ENCODE measurements around the gene ABHD6.

Gene ABHD6

DNA sequence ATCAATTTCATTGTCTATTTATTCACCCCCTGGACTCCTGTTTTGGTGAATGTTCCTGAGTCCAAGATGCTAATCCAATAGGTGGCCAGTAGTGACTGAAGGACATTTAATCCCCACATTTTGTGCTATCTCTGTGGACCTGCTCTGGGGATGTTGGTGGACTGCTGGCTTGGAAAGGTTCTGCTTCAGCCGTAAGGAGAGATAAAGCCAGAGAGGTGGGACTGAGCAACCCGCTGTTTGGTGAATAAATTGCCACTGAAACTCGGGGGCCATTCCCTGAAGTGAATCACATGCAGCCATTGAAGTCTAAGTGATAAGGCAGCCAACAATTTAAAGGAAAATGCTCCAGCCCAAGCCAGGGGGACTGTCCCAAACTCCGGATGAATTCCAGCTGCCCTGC, 1.6 kb upstream of the ABHD6 start:
- Mint-ChIP-seq H3K36me3 (ENCODE audit: low read depth) (no peaks in the 10 kb centered on the region), H3K9me3 (no peaks in the 10 kb centered on the region), H3K27ac (no peak overlapping the region), H3K4me3 (peak overlapping the region; percentile 89), H3K4me1 (peaks cover 27% of the 10 kb centered on the region), H3K27me3 (ENCODE audit: low read depth, poor library complexity) (peaks cover 49% of the 10 kb centered on the region)
- no peak for DNase-seq
- TF ChIP-seq, protein P1, sequence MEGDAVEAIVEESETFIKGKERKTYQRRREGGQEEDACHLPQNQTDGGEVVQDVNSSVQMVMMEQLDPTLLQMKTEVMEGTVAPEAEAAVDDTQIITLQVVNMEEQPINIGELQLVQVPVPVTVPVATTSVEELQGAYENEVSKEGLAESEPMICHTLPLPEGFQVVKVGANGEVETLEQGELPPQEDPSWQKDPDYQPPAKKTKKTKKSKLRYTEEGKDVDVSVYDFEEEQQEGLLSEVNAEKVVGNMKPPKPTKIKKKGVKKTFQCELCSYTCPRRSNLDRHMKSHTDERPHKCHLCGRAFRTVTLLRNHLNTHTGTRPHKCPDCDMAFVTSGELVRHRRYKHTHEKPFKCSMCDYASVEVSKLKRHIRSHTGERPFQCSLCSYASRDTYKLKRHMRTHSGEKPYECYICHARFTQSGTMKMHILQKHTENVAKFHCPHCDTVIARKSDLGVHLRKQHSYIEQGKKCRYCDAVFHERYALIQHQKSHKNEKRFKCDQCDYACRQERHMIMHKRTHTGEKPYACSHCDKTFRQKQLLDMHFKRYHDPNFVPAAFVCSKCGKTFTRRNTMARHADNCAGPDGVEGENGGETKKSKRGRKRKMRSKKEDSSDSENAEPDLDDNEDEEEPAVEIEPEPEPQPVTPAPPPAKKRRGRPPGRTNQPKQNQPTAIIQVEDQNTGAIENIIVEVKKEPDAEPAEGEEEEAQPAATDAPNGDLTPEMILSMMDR (IDR thresholded peaks at IDR 0.05) = no peak

DNA sequence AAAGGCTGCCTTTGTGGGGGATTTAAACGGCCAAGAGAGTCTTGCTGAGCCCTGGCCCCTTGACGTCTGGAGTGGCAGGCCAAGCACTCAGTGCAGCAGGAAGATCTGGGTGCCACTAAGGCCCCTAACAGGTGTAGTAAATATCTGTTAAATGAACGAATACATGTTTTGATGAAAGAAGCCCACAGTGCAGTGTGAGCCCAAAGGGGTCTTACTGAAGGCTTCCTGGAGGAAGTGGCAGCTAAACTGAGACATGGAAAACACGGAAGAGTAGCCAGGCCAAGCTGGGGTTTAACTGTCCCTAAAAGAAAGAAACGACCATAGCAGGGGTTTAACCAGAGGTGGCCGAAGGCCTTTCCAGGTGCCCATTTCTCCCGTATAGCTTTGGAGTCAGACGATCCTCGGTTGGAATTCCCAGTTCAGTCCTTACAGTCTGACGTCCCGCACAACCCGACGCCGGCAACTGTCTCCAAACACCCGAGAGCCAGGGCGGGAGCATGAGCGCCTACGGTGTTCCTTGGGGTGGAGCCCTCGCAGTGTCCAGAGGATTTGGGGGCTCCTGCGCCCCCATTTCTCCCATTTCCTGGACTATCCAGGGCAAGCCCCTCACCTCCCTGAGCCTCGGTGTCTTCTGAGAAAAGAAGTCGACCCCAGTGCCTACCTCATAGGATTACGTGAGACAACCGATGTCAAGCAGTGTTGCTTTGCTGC, 910 bp upstream of the ABHD6 start:
- Mint-ChIP-seq H3K27me3 (ENCODE audit: low read depth, poor library complexity) (peaks cover 49% of the 10 kb centered on the region), H3K4me3 (peak overlapping the region; percentile 89), H3K27ac (no peak overlapping the region), H3K9me3 (no peaks in the 10 kb centered on the region), H3K4me1 (peaks cover 27% of the 10 kb centered on the region), H3K36me3 (ENCODE audit: low read depth) (no peaks in the 10 kb centered on the region)
- DNase-seq = no peak
- TF ChIP-seq, protein P1 (IDR thresholded peaks at IDR 0.05) = no peak

DNA sequence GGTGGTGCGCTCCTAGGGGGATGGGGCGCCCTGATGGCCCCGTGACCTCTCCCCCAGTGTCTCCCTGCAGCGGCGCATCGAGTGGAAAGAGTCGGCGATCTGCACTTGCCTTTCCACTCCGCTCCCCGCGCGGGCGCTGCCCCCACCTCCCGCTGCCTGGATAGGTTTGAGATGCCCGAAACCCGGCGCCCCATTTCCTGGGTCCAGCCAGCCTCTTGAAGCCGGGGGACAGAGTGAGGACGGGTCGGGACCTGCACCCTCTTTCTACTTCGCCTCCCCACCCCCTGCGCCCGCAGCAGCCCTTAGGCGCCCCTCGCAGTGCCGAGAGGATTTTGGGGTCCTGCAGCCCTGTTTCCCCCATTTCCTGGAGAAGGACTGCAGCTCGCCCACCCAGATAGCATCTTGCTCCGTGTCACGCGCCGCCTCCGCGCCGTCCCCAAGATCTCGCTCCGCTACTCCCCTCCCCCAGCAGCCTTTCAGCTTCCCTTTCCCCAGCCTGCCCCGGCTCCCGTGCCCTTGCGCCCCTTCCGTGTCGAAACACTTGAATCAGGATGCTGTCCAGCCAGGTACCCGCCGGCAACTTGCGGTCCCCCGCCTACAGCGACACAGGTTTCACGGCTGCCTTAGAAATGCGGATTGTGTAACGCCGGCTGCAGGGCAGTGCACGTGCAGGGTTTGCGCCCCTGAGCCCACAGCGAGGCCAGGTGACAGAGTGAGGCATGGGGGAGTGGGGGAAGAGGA, 519 bp downstream of the ABHD6 start:
- H3K4me1 Mint-ChIP-seq = peaks cover 27% of the 10 kb centered on the region
- H3K27me3 Mint-ChIP-seq (ENCODE audit: low read depth, poor library complexity) = peaks cover 43% of the 10 kb centered on the region
- no peak overlapping the region for H3K27ac Mint-ChIP-seq
- TF ChIP-seq, protein P1 (IDR thresholded peaks at IDR 0.05) = no peak
- H3K9me3 Mint-ChIP-seq = no peaks in the 10 kb centered on the region
- H3K36me3 Mint-ChIP-seq (ENCODE audit: low read depth) = no peaks in the 10 kb centered on the region
- peak overlapping the region; percentile 88 for H3K4me3 Mint-ChIP-seq
- peak; percentile 55 for DNase-seq

DNA sequence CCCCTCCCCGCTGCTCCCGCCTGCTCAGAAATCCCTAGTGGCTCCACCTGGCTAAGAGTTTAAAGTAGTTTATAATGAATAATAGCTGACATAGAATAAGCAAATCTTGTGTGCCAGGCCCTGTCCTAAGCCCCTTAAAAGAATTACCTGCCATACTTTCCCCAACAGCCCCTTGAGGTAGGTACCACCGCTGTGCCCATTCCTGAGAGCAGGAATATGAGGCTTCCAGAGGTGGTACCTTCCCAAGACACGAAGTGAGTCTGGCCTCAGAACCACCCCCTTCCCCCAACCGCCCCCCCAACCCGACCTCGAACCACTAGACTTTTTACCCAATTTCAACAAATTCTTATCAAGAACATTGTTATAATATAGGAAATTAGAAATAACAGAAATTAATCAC, 1.2 kb downstream of the ABHD6 start:
- H3K9me3 Mint-ChIP-seq = no peaks in the 10 kb centered on the region
- TF ChIP-seq, protein P1 (IDR thresholded peaks at IDR 0.05) = no peak
- H3K4me3 Mint-ChIP-seq = peak overlapping the region; percentile 88
- DNase-seq = no peak
- peaks cover 27% of the 10 kb centered on the region for H3K4me1 Mint-ChIP-seq
- H3K36me3 Mint-ChIP-seq (ENCODE audit: low read depth) = no peaks in the 10 kb centered on the region
- H3K27ac Mint-ChIP-seq = no peak overlapping the region
- H3K27me3 Mint-ChIP-seq (ENCODE audit: low read depth, poor library complexity) = peaks cover 37% of the 10 kb centered on the region

DNA sequence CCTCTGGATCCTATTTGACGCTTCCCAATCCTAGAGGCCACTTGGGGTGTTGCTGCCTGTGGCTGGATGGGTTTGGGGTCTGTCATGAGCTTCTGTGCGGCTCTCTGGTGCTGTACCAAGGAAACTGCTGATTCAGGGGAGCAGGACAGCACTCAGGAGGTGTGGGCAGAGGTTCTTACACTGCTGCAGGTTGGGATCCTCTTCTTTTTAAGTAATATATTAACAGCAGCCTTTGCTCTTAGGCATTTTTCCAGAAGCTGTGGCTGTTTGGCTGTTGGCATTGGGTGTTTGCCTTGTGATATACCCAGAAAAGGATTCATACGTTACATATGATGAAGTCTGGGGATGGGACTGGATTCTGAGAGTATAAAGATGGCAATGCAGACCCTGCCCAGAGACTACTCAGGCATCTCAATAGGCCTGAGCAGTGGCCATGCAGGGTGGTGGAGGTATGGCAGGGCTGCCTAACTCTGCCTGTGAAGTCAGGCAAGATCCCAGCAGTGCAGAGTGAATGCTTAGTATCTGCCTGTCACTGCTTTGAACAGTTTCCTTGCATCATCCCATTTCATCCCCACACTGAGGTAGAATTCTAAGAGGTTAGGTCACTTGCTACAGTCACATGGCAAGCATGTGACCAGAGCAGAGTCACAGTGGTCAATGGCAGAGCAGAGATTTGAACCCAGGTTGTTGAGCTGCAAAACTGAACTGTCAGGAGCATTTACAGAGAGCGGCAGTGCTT, 3.9 kb downstream of the ABHD6 start:
- Mint-ChIP-seq H3K4me1 (peaks cover 23% of the 10 kb centered on the region), H3K36me3 (ENCODE audit: low read depth) (no peaks in the 10 kb centered on the region), H3K4me3 (no peak overlapping the region), H3K27me3 (ENCODE audit: low read depth, poor library complexity) (peaks cover 26% of the 10 kb centered on the region), H3K9me3 (no peaks in the 10 kb centered on the region), H3K27ac (no peak overlapping the region)
- TF ChIP-seq, protein P1 (IDR thresholded peaks at IDR 0.05) = no peak
- no peak for DNase-seq

Measured in nephron progenitor cell (in vitro differentiated cells).